Skeletal muscle tissue (tissue), 4 donors: Measurements from ENCODE around the gene NCOA1. TPM values are rescaled to one million over a fixed set of nuclear protein-coding genes. Genes with fewer than 3 reads are reported as not detected.

Experiments
- H3K27ac ChIP-seq: one replicate; pipeline ENCODE4 v1.7.0; 2013; ENCODE audit warnings: mild to moderate bottlenecking, low read depth, low read length, inconsistent platforms
- H3K27me3 ChIP-seq, 3 donors: one replicate each; pipeline ENCODE4 v1.7.0; 2013; ENCODE audit warnings: low read length in 3 of 3; ENCODE audit not compliant: control insufficient read depth in 3 of 3, insufficient read depth in 3 of 3
- H3K36me3 ChIP-seq, 3 donors: one replicate each; pipeline ENCODE4 v1.7.0; 2013; ENCODE audit warnings: low read length in 3 of 3; ENCODE audit not compliant: control insufficient read depth in 3 of 3, insufficient read depth in 3 of 3
- H3K4me1 ChIP-seq, 3 donors: one replicate each; pipeline ENCODE4 v1.7.0; 2013; ENCODE audit warnings: low read length in 3 of 3, mild to moderate bottlenecking in 3 of 3; ENCODE audit not compliant: control insufficient read depth in 3 of 3, insufficient read depth in 3 of 3
- H3K4me3 ChIP-seq, 3 donors: one replicate each; pipeline ENCODE4 v1.7.0; 2013; ENCODE audit warnings: low read length in 3 of 3
- H3K9ac ChIP-seq, 3 donors: one replicate each; pipeline ENCODE4 v1.7.0; 2013; ENCODE audit warnings: low read length in 3 of 3, mild to moderate bottlenecking in 3 of 3, moderate library complexity in 2 of 3, low read depth in 1 of 3
- H3K9me3 ChIP-seq, 3 donors: one replicate each; pipeline ENCODE4 v1.7.0; 2013; ENCODE audit warnings: low read length in 3 of 3; ENCODE audit not compliant: control insufficient read depth in 3 of 3
- total RNA-seq: library from RNA; depleted of rRNA; stranded (reverse); fragments of >200 nt; gene quantifications from one replicate; pipeline ENCODE4 v1.2.3, GENCODE V29; 2014
- donor health status: Osteomylitis.

Gene NCOA1
- total RNA-seq, 1 donor from 2014 or later, result 150 TPM

DNA sequence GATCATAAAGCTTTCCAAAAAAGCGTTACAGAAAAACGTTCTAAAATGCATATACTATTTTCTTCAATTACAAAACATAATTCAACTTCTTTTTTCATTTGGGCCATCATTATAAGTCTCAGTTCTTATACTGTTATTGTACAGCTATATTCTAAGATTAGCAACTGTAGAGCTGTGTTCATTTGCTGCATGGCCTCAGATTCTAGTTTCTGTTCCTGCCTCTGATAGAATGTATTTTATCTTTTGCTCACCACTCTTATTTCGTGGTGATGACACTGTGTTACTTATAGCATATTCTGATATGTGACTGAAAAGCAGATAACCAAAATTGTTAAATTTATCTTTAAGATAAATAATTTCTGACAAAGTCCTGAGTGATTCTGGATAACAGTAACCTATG is 234.9 kb downstream of the NCOA1 start:
- Histone ChIP-seq H3K9ac (no peak overlapping the region), H3K4me3 (no peak overlapping the region), H3K4me1 (peaks cover 4 to 13% (median 7%) of the 10 kb centered on the region in 3 donors), H3K27ac (no peak overlapping the region), H3K36me3 (peaks cover 2 to 15% (median 14%) of the 10 kb centered on the region in 3 donors), H3K9me3 (no peaks in the 10 kb centered on the region), H3K27me3 (no peaks in the 10 kb centered on the region)

GRCh38 chr2:24730481-24730880 is 239.4 kb downstream of the NCOA1 start:
- Histone ChIP-seq H3K4me1 (no peaks in the 10 kb centered on the region), H3K9me3 (no peaks in the 10 kb centered on the region), H3K4me3 (no peak overlapping the region), H3K27me3 (no peaks in the 10 kb centered on the region), H3K9ac (no peak overlapping the region), H3K36me3 (peaks cover 2 to 15% (median 14%) of the 10 kb centered on the region in 3 donors), H3K27ac (no peak overlapping the region)

DNA sequence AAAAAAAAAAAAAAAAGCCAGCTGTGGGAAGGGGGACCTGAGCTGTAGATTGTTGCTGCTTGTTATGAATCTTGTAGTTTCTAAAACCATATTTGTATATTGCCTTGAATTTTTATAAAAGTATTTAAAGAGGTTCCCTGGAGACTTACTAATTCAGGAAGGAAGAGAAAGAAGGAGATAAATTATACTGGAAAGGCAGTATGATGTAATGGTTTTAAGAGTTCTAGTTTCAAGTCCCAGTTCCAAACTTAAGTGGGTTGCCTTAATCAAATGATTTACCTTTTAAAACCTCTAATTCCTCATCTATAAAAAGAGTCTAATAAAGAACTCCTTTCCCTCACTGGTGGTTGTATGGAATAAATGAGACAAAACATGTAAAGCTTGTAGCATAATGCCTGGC is 240.0 kb downstream of the NCOA1 start:
- peaks cover 2 to 15% (median 14%) of the 10 kb centered on the region in 3 donors for H3K36me3 ChIP-seq
- H3K4me3 ChIP-seq, result no peak overlapping the region
- H3K27me3 ChIP-seq, result no peaks in the 10 kb centered on the region
- H3K9me3 ChIP-seq, result no peaks in the 10 kb centered on the region
- no peak overlapping the region for H3K27ac ChIP-seq
- H3K4me1 ChIP-seq, result no peaks in the 10 kb centered on the region
- no peak overlapping the region for H3K9ac ChIP-seq

GRCh38 chr2:24731923-24732322 is 240.9 kb downstream of the NCOA1 start:
- H3K9me3 ChIP-seq, result no peaks in the 10 kb centered on the region
- no peak overlapping the region for H3K9ac ChIP-seq
- H3K36me3 ChIP-seq, result peaks cover 2 to 15% (median 12%) of the 10 kb centered on the region in 3 donors
- no peak overlapping the region for H3K27ac ChIP-seq
- peaks cover 0 to 3% (median 0%) of the 10 kb centered on the region in 3 donors for H3K4me1 ChIP-seq
- H3K27me3 ChIP-seq, result no peaks in the 10 kb centered on the region
- H3K4me3 ChIP-seq, result no peak overlapping the region

GRCh38 chr2:24734741-24735140 is 243.7 kb downstream of the NCOA1 start:
- Histone ChIP-seq H3K36me3 (peaks cover 0 to under 1% (median 0%) of the 10 kb centered on the region in 3 donors), H3K9me3 (no peaks in the 10 kb centered on the region), H3K4me3 (no peak overlapping the region), H3K27me3 (no peaks in the 10 kb centered on the region), H3K9ac (no peak overlapping the region), H3K4me1 (peaks cover 8 to 11% (median 10%) of the 10 kb centered on the region in 3 donors), H3K27ac (no peak overlapping the region)

DNA sequence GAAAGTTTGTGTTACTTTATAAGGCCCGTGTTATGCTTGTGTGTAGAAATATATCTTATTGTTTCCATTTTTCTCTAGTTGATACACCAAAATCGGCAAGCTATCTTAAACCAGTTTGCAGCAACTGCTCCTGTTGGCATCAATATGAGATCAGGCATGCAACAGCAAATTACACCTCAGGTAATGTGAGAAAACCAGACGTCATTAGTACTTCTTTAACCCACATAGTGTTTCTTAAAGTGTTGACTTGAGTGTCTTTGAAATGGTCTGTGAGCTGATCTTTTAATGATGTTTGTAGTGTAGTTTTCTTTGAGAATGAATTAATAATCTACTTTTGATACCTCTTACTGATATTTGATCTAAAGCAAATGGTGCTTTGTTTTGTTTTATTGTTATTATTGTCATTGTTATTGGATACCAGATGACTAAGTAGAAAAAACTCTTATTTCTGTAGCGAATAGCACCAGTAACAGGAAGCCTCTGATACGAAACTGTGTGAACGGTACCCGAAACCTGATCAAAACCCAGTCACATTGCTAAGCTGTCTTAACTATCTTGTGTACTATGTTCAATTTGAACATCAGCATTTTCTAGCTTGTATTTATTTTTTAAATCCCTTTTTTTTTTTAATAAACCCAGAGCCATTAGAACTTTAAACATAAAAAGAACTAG is 248.4 kb downstream of the NCOA1 start:
- no peaks in the 10 kb centered on the region for H3K9me3 ChIP-seq
- peaks cover 8 to 11% (median 10%) of the 10 kb centered on the region in 3 donors for H3K4me1 ChIP-seq
- H3K4me3 ChIP-seq, result peak overlapping the region in 1 of 3 donors; percentile 3
- H3K27me3 ChIP-seq, result no peaks in the 10 kb centered on the region
- H3K36me3 ChIP-seq, result peaks cover 8 to 19% (median 17%) of the 10 kb centered on the region in 3 donors
- no peak overlapping the region for H3K27ac ChIP-seq
- peak overlapping the region in 1 of 3 donors; percentile 8 for H3K9ac ChIP-seq

GRCh38 chr2:24740142-24740541 is 249.1 kb downstream of the NCOA1 start:
- H3K36me3 ChIP-seq, result peaks cover 8 to 19% (median 17%) of the 10 kb centered on the region in 3 donors
- H3K27ac ChIP-seq, result no peak overlapping the region

GRCh38 chr2:24742730-24743129 is 251.7 kb downstream of the NCOA1 start:
- Histone ChIP-seq H3K27ac (no peak overlapping the region), H3K4me1 (peaks cover 0 to 10% (median 9%) of the 10 kb centered on the region in 3 donors), H3K36me3 (peaks cover 8 to 22% (median 19%) of the 10 kb centered on the region in 3 donors), H3K27me3 (no peaks in the 10 kb centered on the region), H3K4me3 (no peak overlapping the region), H3K9ac (no peak overlapping the region), H3K9me3 (no peaks in the 10 kb centered on the region)

More at GRCh38 chr2:24740142-24740541, 249.1 kb downstream of the NCOA1 start:
- Histone ChIP-seq H3K4me1 (peaks cover 8 to 11% (median 10%) of the 10 kb centered on the region in 3 donors), H3K9ac (no peak overlapping the region), H3K9me3 (no peaks in the 10 kb centered on the region), H3K27me3 (no peaks in the 10 kb centered on the region), H3K4me3 (no peak overlapping the region)

- Histone ChIP-seq H3K27ac (no peak overlapping the region), H3K36me3 (peaks cover 8 to 22% (median 19%) of the 10 kb centered on the region in 3 donors)
Measured at GRCh38 chr2:24743924-24744323, 252.9 kb downstream of the NCOA1 start.

DNA sequence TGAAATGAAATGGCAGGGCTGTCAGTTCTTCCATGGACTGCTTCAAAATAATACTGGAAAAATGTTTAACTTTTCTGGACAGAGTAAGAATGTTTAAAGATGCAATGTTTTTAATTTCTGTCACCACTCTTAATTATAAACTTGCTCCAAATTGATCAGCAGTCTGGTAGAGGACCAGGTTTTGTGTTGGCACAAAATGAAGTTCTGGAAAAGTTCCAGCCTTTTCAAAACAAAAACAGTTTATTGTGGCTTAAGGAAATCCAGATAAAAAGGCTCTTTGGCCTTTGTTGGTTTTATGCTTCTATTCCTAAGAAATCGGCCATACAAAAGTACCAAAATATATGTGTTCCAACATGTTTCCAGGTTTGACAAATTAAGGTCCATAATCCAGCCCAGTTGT is 253.3 kb downstream of the NCOA1 start:
- Histone ChIP-seq H3K9ac (no peak overlapping the region), H3K4me3 (no peak overlapping the region), H3K36me3 (peaks cover 9 to 22% (median 19%) of the 10 kb centered on the region in 3 donors), H3K4me1 (peaks cover 0 to 3% (median under 1%) of the 10 kb centered on the region in 3 donors), H3K27ac (no peak overlapping the region), H3K27me3 (no peaks in the 10 kb centered on the region), H3K9me3 (no peaks in the 10 kb centered on the region)

More at GRCh38 chr2:24743924-24744323, 252.9 kb downstream of the NCOA1 start:
- no peak overlapping the region for H3K4me3 ChIP-seq
- H3K9ac ChIP-seq, result no peak overlapping the region
- no peaks in the 10 kb centered on the region for H3K9me3 ChIP-seq
- H3K27me3 ChIP-seq, result no peaks in the 10 kb centered on the region
- peaks cover 0 to 6% (median 3%) of the 10 kb centered on the region in 3 donors for H3K4me1 ChIP-seq
